Stimulated activated CD4-positive, alpha-beta T cell treated with anti-CD3 and anti-CD28 coated beads, TNF-alpha, amount 100 ng/mL, for 1 hour (primary cell): ENCODE results near the gene ALKBH5.

ENCODE experiments used
- DNase-seq, 3 donors: peaks; one replicate each; pipeline ENCODE4 v3.0.0-alpha.2; 2020; ENCODE audit warnings: low read depth in 3 of 3, low spot score in 1 of 3

The ALKBH5 gene

DNA sequence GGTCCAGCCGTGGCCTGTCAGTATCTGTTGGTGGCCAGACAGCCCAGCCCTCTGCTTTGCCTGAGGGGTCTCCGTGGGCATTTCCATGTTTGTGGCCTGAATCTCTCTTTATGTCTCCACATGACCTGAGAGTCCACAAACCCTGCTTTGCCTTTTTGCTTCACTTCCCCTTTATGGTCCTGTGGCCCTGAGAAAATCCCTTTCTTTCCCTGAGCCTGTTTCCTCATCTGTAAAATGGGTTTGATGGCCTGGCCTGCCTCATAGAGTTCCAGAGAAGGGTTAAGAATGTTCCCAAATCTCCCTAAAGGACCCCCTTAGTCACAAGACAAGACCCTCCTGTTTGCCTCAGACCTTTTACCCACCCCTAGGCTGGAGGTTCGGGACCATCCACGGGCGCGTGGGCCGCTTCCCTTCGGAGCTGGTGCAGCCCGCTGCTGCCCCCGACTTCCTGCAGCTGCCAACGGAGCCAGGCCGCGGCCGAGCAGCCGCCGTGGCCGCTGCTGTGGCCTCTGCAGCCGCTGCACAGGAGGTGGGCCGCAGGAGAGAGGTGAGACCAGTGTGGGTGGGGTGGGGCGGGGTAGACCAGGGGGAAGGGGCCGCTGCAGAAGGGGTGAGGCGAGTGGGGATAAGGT, 26.2 kb upstream of the ALKBH5 start:
- DNase-seq, result no peak

DNA sequence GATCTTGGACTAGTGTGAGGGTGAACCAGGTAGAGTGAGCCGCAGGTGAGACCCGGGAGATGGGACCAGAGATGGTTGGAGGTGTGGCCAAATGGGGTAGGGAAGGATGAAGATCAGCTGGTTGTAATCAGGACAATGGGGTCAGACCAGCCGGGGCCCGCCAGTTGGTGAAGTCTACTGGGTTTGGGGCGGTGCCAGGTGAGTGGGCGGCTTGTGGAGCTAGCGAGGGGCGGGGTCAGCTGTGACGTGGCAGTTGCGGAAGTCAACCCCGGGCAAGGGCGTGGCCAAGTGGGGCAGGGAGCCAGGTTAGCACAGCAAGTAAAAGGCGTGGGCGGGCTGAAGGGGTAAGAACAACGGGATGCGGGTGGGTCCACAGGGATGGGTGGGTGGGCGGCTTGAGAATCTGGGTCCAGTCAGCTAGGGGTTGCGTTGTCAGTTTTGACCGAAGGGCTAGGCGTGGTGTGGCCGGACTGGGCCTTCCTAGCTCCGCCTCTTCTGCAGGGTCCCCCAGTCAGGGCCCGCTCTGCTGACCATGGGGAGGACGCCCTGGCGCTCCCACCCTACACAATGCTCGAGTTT, 25.5 kb upstream of the ALKBH5 start:
- DNase-seq, result peak; percentile 86 to 90 (median 87)

DNA sequence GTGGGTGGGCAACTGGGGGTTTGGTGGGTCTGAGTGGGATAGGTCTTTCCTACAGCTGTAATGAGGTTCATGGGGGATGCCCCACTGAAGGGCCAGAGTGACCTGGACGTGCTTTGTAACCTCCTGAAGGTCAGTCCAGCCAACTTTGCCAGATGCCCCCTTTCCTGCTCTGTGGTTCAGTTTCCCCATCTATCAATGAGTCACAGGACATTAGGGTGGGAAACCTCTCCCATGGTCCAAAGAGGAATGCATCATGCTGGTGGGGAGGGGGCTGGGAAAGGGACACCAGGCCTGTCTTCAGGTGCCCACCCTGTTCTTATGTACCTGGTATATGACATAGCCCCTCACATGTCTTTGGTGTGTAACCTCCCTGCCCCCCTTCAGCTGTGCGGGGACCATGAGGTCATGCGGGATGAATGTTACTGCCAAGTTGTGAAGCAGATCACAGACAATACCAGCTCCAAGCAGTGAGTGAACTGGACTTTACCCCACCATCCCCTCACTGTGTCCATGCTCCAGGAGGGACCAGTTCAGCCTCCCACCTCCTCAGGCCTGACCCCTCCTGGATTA, 24.0 kb upstream of the ALKBH5 start:
- no peak for DNase-seq

DNA sequence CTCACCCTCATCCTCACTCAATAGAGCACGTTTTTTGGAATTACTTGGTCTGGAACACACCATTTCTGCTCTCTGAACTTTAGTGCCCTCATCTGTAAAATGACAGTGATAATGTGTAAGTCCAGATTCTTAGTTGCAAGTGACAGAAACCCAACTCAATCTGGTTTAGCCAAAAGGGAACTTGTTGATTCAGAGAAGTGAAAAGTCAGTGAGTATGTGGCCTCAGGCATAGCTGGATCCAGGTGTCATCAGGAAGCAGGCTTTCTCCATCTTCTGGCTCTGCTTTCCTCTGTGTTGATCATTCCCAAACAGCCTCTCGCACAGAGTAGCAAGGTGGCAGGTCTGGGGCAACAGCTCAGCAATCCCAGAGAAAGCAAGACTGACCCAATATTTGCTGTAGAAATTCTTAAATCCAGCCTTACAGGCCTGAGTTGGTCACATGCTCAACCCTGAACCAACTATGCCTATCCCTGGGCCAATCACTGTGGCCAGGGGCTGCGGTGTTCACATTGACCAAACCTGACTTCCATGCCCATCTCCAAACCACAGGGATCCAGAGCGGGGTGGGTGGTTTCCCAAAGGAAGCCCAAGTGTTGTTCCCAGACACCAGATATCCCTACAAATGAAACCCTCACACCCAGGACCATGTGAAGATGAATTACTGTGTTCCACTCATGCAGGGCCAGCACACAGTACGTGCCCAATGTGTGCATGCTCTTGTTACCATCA, 23.3 kb upstream of the ALKBH5 start:
- DNase-seq, result no peak

DNA sequence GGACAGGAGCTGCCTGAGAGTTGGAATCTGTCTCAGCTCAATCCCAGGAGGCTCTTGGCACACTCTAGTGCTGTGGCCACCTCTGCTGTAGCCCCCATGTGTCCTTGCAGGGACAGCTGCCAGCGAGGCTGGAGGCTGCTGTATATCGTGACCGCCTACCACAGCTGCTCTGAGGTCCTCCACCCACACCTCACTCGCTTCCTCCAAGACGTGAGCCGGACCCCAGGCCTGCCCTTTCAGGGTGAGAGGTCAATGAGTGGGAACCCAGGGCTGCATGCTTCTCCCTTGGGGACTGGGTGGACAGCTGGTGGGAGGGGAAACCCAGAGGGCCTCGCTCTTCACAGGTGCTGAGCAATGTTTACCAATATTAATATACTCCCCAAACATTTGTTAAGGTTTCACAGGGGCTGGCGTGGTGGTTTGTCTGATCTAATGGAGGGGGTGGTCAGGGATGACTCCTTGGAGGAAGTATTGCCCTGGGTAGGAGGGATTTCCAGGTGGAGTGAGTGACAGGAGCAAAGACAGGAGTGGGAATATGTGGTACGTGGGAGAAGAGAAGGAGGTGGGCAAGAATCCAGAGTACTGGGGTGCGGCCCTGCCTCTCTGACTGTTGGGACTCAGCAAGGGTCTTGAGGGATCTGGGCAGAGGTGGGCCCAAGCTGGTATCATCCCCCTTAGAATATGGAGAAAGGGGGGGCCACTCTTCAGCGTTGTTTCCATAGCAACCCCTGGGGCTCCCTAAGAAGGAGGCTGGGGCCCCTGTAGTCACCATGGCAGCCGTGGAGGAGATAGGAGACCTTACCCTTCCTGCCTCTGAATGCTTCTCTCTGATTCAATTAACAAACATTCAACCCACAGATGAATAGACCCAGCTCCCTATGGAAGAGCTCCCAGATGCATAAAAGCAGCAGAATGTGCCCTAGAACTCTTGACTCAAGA, 22.2 kb upstream of the ALKBH5 start:
- no peak for DNase-seq

DNA sequence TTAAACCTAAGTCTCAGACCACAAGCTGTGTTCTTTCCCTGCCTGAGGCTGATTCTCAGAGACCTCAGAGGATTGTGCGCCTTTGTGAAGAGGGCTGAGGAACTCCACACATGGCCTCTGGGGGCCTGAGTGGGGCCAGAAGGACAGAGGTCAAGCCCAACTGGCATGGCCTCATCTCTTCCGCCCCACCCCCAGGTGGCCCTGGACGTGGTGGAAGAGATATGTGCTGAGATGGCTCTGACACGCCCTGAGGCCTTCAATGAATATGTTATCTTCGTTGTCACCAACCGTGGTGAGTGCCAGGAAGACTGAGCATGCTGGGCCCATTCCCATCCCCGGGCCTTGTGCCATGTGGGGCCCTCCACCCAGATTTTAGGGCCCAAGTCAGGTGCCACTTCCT, 20.1 kb upstream of the ALKBH5 start:
- no peak for DNase-seq

DNA sequence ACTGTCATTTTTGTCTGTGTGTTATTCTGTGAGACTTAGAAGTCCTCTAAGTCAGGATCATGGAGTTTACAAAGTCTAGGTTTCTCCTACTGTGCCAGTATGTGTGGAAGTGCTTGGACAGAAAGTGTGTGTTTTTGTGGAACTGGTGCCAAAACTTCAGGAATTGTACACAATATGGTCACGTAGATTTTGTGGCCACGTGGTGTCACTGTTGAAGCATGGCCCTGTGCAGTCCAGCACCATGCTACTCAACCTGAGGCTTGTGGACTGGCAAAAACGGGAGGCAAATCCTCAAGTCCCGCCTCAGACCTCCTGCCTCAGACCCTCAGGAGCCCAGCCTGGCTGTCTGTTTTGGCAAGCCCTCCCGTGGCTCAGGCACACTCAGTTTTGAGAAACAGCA, 16.7 kb upstream of the ALKBH5 start:
- no peak for DNase-seq

DNA sequence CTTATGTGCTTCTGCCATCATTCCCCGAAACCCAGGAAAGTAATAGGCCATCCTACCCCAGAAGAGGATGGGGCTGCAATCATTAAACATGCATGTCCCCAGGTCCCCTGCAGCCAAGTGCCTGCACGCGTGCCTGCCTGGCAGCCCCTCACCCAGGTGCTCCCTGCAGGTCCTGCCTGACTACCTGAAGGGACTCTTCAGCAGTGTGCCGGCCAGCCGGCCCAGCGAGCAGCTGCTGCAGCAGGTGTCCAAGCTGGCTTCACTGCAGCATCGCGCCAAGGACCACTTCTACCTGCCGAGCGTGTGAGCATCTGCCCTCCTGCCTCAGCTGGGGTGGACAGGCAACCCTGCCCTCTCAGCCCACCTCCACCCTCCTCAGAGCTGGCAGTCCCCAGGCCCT, 16.2 kb upstream of the ALKBH5 start:
- DNase-seq, result no peak

DNA sequence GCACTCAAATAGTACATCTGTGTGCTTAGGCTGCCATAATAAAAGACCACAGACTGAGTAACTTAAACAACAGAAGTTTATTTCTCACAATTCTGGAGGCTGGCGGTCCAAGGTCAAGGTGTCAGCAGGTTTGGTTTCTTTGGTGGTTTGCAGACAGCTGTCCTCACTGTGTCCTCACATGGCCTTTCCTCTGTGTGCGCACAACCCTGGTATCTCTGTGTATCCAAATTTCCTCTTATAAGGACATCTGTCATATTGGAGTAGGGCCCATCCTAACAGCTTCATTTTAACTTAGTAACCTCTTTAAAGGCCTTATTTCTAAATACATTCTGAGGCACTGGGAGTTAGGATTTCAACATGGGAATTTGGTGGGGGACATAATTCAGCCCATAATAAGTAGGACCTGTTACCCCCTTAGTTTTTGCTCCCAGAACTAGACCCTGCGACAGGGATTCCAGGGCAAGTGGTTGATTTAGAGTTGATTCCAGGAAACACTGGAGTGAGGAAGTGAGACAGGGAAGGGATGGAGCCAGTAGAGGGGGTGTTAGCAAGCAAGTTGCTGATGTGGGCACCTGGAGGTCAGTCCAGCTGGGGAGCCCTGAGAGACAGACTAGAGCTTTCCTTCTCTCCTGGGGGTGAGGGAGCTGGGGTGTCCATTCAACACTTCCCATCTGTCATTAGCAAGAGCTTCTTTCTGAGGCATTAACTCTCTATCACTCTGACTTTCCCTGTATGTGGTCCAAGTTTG, 10.9 kb upstream of the ALKBH5 start:
- DNase-seq, result no peak

DNA sequence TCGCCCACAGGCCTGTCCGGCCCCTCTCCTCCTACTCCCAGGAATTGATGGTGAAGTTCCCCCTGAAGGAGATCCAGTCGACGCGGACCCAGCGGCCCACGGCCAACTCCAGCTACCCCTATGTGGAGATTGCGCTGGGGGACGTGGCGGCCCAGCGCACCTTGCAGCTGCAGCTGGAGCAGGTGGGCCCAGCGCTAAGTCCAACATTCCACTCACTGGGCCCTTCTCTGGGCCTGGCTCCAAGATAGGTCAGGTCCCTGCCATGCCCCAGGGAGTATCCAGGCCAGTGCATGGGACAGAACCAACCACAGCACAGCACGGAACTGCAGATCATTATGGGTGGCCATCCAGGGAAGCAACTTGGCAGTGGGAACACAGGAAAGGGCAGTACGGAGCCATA, 9.9 kb upstream of the ALKBH5 start:
- DNase-seq, result no peak

DNA sequence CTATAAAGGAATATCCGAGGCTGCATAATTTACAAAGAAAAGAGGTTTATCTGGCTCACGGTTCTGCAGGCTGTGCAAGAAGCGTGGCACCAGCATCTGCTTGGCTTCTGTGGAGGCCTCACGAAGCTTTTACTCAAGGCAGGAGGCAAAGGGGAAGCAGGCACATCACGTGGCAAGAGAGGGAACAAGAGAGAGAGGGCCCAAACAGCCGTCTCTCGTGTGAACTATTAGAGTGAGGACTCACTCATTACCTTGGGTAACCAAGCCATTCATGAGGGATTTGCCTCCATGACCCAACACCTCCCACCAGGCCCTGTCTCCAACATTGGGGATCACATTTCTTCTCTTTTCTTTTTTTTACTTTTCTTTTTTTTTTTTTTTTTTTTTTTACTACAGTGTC, 7.5 kb upstream of the ALKBH5 start:
- DNase-seq, result no peak

DNA sequence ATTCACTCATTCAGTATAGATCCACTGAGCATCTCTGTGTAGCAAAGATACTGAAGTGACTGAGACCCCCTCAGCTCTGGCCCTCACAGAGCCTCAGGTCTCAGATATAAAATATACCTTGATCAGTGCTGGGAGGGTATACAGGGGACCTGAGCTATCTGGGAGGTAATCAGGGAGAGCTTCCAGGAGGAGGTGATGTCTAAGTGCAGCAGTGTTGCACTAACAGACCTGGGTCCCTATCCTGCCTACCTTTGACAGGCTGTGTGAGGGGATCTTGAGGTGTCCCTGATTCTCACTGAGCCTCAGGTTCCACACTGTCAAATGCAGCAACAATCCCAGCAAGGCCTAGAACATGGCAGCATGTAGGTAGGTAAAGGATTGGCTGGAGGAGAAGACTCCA, 6.5 kb upstream of the ALKBH5 start:
- no peak for DNase-seq

DNA sequence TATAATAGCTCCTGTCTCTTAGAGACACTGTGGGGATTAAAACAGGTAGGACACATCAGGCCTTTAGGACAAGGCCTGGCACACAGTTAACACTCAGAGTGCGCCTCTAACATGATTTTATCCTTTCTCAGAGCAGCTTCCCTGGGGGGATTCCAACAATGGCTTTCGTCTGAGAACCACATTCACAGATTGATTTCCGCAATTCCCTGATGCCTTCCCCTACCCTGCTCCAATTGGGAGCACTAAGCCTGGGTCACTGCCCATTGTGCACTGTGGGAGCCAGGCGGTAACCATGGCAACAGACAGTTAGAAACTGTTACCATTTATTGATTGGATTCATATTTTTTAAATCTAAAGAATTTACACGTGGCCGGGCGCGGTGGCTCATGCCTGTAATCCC, 5.9 kb upstream of the ALKBH5 start:
- DNase-seq, result no peak

DNA sequence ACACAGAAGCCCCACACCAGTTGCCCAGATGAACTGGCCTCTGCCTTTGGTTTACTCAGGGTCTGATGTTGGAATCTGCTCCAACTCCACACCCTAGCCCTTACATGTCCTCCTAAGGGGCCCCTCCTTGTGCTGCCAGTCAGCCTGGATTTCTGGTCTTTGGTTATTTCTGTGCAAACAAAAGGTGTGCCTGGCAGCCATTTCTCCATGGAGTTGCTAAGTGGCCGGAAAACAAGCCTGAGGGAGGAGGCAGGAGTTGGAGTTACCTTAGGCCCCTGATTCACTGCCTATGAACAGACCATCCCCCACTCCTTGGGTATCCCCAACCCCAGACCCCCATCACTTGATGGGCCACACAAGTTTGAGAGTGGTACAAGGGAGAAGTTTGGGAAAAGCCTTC, 4.4 kb upstream of the ALKBH5 start:
- no peak for DNase-seq

DNA sequence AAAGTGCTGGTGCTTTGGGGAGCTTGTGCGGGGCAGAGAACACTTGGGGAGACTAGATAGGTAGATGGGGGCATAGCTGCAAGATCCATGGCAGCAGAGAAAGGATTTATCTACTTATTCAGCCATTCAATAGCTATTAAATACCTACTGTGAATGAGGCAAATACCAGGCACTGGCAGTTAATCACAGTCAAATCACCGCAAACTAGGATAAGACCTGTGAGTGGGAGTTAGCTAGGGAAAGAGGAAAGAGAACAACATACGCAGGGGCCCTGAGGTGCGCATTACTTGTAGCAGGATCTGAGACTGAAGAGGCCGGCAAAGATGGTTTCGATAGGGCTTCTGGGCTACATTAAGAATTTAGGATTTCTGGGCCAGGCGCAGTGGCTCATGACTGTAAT, 3.8 kb upstream of the ALKBH5 start:
- DNase-seq, result no peak

DNA sequence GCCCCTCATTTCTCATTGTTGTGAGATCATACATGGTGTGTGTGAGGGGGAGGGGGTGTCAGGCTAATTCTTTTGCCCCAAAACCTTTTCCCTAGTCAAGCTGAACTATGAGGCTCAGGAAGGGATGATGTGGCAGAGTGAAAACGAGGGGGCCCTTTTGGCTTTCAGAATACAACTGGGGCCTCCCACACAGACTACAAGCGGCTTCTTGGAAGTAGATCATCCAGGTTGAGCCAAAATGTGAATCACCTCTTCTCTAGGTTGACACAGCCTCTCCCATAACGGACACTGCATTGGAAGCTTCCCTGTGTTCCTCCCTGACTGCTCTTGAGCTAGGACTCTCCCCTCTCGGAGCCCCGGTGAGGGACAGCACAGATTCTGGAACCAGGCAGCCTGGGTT, 2.3 kb upstream of the ALKBH5 start:
- no peak for DNase-seq

DNA sequence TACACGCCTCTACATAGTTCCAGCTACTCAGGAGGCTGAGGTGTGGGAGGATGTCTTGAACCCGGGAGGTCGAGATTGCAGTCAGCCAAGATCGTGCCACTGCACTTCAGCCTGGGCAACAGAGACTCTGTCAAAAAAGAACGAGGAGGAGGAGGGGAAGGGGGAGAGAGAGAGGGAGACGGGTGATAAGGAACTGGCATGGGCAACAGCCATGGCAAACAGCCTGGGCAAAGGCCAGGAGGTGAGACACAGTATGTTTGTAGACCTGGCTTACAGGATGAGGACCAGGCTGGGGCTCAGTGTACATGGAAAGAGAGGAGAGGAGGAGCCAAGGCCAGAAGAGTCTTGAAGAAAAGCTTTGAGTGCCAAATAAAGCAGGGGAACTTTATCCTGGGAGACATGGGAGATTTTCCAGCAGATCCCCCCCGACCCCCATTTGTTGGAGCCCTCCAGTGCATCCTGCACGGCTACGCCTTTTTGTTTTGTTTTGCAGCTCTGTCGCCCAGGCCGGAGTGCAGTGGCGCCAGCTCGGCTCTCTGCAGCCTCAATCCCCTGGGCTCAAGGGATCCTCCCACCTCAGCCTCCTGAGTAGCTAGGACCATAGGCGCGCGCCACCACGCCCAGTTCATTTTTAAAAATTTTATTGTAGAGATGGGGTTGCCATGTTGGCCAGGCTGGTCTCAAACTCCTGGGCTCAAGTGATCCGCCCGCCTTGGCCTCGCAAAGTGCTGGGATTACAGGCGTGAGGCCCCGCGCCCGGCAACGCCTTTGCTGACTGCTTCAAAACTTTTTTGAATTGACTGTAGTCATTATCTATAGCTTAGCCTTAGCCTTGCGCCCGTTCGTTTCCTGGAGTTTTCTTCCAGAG, 1.3 kb upstream of the ALKBH5 start:
- DNase-seq, result no peak

DNA sequence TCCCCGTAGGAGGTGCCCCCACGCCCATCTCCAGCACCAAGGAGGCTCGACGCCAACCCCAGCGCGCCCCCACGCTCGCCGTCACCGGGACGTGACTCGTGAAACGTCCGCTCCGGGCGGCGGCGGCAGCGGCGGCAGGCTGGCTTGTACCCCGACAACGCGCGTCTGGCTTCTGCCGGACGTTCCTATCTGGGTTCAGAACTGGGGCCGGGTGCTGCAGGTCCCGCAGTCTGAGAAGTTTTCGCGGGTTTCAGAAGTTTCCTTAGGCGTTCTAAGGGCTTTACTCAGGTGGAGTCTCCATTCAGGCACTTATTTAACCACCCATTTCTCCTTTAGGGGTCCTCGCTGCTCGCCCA, 672 bp upstream of the ALKBH5 start:
- DNase-seq, result peak; percentile 42 to 66 (median 59)

DNA sequence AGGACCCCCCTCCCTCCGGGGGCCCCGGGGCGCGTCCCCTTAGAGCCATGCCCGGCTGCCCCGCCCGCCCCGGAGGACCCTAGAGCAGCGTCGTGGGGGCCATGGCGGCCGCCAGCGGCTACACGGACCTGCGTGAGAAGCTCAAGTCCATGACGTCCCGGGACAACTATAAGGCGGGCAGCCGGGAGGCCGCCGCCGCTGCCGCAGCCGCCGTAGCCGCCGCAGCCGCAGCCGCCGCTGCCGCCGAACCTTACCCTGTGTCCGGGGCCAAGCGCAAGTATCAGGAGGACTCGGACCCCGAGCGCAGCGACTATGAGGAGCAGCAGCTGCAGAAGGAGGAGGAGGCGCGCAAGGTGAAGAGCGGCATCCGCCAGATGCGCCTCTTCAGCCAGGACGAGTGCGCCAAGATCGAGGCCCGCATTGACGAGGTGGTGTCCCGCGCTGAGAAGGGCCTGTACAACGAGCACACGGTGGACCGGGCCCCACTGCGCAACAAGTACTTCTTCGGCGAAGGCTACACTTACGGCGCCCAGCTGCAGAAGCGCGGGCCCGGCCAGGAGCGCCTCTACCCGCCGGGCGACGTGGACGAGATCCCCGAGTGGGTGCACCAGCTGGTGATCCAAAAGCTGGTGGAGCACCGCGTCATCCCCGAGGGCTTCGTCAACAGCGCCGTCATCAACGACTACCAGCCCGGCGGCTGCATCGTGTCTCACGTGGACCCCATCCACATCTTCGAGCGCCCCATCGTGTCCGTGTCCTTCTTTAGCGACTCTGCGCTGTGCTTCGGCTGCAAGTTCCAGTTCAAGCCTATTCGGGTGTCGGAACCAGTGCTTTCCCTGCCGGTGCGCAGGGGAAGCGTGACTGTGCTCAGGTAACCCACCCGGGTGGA, 759 bp downstream of the ALKBH5 start:
- DNase-seq, result peak; percentile 22 to 53 (median 31)
